ENCODE results near the gene HBS1L. TPM values are rescaled to one million over a fixed set of nuclear protein-coding genes. Genes with fewer than 3 reads are reported as not detected.

HBS1L gene
- total RNA-seq, 2 donors from 2014 or later, result 48.9 to 50.0 TPM

DNA sequence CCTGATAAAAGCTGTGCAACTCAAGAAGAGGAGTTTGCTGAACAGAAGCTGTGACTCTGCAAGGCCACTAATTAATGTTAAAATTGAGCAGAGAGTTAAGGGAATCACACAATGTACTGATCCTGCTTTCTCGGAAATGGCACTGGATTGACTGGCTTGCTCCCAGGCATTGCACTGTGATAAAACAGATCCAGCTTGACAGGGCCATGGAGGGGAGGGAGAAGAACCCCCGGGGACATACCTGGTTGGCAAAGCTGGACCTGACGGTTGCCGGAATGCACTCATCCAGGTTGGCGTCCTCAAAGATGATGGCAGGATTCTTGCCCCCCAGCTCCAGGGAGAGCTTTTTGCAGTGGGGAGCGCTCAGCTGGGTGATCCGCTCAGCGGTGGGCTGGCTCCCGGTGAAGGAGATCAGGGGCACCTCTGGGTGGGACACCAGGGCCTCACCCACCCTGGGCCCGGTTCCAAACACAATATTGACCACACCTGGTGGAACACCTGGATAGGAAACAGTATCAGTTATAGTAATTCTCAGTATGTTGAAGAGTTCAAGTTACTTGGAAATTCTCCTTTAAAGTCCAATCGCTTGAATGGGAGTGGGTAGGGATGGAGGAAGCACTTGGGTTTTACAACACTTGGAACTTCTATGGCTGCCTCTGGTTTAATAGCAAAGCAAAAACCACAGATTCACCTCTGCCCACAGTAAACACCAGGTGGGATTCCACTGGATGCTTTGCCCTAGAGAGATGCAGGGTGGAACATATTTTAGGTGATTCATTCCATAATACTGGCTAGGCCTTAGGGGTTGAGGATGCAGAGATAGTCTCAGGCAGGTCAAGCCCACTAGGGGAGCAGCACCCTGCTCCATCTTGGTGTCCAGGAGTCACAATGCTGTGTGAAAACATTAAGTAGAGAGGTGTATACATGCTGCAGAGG, 121.8 kb downstream of the HBS1L start:
- DNase-seq (no peak), ATAC-seq (no peak)
- intact Hi-C loops (cut with DNase I, micrococcal nuclease), result no loop called here

DNA sequence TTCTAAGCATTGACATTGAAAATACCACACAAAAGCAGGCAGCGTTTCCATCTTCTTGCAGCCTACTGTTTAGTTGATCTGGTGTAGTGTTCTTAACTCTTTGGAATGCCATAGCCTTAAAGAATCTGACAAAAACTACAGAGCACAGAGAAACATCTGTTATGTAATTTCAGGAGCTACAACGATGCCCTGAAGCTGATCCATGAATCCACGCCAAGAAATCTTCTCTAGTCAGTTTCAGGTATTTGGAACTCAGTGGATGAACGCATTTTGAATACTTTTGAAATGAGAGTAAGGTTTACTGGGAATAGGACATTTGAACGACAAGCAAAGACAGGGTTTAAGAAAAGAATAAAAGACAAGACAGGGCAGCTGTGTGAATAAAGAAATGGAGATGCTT, 122.5 kb downstream of the HBS1L start:
- intact Hi-C loops (cut with DNase I, micrococcal nuclease), result no loop called here
- ATAC-seq (no peak), DNase-seq (no peak)

DNA sequence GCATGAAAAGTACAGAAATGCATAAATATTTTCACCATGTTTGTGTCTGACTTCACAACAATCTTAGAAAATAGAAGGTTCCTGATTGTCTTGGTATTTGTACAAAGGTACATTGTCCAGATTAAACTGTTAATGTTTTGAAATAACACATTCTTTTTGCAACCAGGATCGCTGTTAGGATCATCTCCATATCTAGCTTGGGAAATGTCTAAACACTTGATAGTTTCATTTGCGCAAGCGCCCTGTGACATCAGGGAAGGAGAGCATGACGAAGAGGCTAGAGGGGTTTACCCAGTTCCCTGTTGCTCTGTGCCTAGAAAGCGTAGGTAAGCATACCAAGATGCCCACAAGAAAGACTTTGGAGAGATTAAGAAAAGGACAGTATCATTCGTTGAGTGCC, 124.2 kb downstream of the HBS1L start:
- DNase-seq (no peak), ATAC-seq (no peak)
- intact Hi-C loops (cut with DNase I, micrococcal nuclease), result no loop called here

DNA sequence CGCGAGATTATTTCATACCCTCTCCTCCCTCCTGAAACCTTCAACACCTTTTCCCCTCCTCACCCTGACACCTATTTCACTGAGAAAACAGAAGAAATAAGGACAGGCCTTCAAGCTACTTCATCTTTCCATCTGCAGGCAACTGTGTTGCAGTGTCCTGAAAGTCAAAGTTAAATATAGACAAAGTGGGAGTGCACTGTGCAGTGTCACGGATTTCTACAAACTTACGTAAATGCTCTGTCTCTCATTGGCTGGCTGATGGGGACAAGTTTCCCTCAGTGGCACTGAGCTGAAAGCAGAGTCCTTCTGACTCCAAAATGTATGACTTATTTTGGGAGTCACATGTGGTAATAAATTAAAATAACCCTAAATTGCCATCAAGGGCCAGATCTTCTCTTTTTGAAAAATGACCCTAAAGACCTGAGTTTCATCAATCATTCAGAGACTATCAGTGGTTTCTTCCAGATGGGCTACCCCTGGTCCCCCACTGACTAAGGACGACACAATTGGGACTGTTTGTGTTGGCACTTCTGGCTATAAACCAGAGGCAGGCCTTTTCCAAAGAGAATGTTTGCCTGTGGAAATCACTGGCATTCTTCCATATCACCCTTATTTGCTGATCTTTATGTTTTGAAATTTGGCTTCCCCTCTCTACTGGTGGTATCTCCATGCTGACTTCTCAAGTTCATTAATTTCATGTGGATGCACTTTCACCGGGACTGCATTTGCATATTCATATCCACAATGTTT, 126.3 kb downstream of the HBS1L start:
- intact Hi-C loops (cut with DNase I, micrococcal nuclease), result no loop called here

GRCh38 chr6:134925800-134926199, 128.8 kb downstream of the HBS1L start:
- ATAC-seq, result no peak
- intact Hi-C loops (cut with DNase I, micrococcal nuclease), result no loop called here
- DNase-seq, result no peak

More for the DNA sequence above, 126.3 kb downstream of the HBS1L start:
- no peak for ATAC-seq
- DNase-seq, result no peak

DNA sequence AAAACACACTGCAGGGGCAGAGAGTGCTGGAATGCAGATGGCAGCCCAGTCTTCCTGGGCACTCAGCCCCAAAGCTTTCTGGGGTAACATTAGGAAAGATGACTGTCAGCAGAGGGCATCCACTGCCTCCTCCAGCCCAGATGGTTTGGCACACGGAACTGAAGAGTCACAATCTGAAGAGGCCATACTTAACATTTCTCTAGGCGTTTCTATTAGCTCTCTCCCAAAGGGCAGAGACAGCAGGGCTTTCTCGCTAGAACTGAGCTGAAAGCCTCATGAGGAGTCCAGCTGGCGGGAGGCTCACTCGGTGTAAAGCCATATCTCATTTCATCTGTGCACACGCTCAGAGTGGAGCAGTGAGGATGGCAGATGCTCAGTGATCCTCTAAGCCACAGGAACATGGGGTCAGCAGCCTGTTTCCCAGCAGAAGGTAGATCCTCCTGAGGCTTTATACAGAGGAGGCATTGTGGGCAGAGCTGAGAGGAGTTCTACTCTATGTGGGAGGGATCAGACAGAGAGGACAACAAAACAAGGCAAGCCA, 132.8 kb downstream of the HBS1L start:
- intact Hi-C loops (cut with DNase I, micrococcal nuclease), result no loop called here
- ATAC-seq (no peak), DNase-seq (no peak)

GRCh38 chr6:134921276-134921675, 133.3 kb downstream of the HBS1L start:
- intact Hi-C loops (cut with DNase I, micrococcal nuclease), result no loop called here
- ATAC-seq (no peak), DNase-seq (no peak)

DNA sequence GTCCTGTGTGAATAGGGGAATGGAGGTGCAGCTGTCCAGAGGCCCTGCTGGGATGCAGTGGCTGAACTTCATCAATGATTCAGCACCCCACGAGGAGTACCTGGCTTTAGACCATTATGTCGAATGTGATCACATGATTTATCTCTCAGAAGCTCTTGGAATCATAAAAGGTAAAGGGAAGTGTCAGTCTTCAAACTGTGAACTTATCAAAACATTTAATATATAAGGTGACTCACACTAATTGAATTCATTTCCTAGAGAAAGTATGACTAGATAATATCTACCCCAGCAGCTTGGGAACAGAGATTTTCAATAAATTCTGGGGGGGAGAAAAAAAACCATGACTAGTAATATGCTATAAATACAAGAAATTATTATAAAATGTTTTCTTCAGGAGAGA, 134.2 kb downstream of the HBS1L start:
- DNase-seq (no peak), ATAC-seq (no peak)
- intact Hi-C loops (cut with DNase I, micrococcal nuclease), result no loop called here

GRCh38 chr6:134918418-134918961, 136.1 kb downstream of the HBS1L start:
- DNase-seq (no peak), ATAC-seq (no peak)
- intact Hi-C loops (cut with DNase I, micrococcal nuclease), result no loop called here

GRCh38 chr6:134911547-134911946, 143.1 kb downstream of the HBS1L start:
- ATAC-seq (no peak), DNase-seq (no peak)
- intact Hi-C loops (cut with DNase I, micrococcal nuclease), result no loop called here

GRCh38 chr6:134910593-134910935, 144.1 kb downstream of the HBS1L start:
- intact Hi-C loops (cut with DNase I, micrococcal nuclease), result no loop called here
- DNase-seq, result no peak
- ATAC-seq, result no peak

Small RNA genes within 50 kb of the gene (microRNA-seq; reads per million reads assigned to microRNA genes)
- gene MIR3662, result 0 reads per million in 2 donors

Other genes with a start within 250 kb of the HBS1L start
- under 1 TPM; 0.55 to 0.56 TPM for gene ALDH8A1, start 104.7 kb downstream of the HBS1L start, total RNA-seq
- gene MYB, start 126.5 kb upstream of the HBS1L start, total RNA-seq, result 10 to 100 TPM; 51.1 to 72.8 TPM